HUDEP-2 (cell line): Measurements from ENCODE around the gene GPLD1.
A peak's percentile ranks its signal among the peaks of the same experiment; 100 is the strongest.

Source experiments
- DNase-seq, 76 experiments: peaks; one replicate each; lab custom pipeline; 2025; ENCODE audit not compliant: unreplicated experiment in 76 of 76; lab: John Stamatoyannopoulos, UW

Gene GPLD1

GRCh38 chr6:24460966-24461365, 28.4 kb downstream of the GPLD1 start:
- peak in 5 of 76 experiments; percentile 9 to 39 (median 21) for DNase-seq

GRCh38 chr6:24458941-24459340, 30.4 kb downstream of the GPLD1 start:
- no peak for DNase-seq

- no peak for DNase-seq
Observed at GRCh38 chr6:24458134-24458533, 31.2 kb downstream of the GPLD1 start.

- DNase-seq = no peak
Observed at GRCh38 chr6:24455061-24455460, 34.3 kb downstream of the GPLD1 start.

GRCh38 chr6:24454452-24454851, 34.9 kb downstream of the GPLD1 start:
- DNase-seq = peak in 45 of 76 experiments; percentile 5 to 59 (median 29)

- DNase-seq = no peak
Observed at GRCh38 chr6:24453921-24454320, 35.5 kb downstream of the GPLD1 start.

- DNase-seq = peak in 74 of 76 experiments; percentile 49 to 98 (median 92)
Observed at GRCh38 chr6:24451581-24452388, 37.6 kb downstream of the GPLD1 start.

GRCh38 chr6:24448828-24449525, 40.4 kb downstream of the GPLD1 start:
- DNase-seq = no peak

- no peak for DNase-seq
Observed at GRCh38 chr6:24448396-24448795, 41.0 kb downstream of the GPLD1 start.

- DNase-seq = no peak
Observed at GRCh38 chr6:24446670-24447069, 42.7 kb downstream of the GPLD1 start.

GRCh38 chr6:24445704-24446103, 43.7 kb downstream of the GPLD1 start:
- DNase-seq = no peak

- DNase-seq = no peak
Observed at GRCh38 chr6:24444588-24444987, 44.8 kb downstream of the GPLD1 start.

- no peak for DNase-seq
Observed at GRCh38 chr6:24441599-24441904, 47.8 kb downstream of the GPLD1 start.

- no peak for DNase-seq
Observed at GRCh38 chr6:24440897-24441598, 48.3 kb downstream of the GPLD1 start.

- DNase-seq = no peak
Observed at GRCh38 chr6:24439858-24440539, 49.4 kb downstream of the GPLD1 start.

- DNase-seq = no peak
Observed at GRCh38 chr6:24436979-24437378, 52.4 kb downstream of the GPLD1 start.

GRCh38 chr6:24432611-24433010, 56.8 kb downstream of the GPLD1 start:
- DNase-seq = no peak

- peak in 50 of 76 experiments; percentile 8 to 75 (median 52) for DNase-seq
Observed at GRCh38 chr6:24431045-24431451, 58.3 kb downstream of the GPLD1 start.

GRCh38 chr6:24430086-24430485, 59.3 kb downstream of the GPLD1 start:
- no peak for DNase-seq

GRCh38 chr6:24429146-24429545, 60.2 kb downstream of the GPLD1 start:
- no peak for DNase-seq

- DNase-seq = no peak
Observed at GRCh38 chr6:24428615-24429014, 60.8 kb downstream of the GPLD1 start.
